SHP77 treated with DMSO at 0.1 percent for 48 hours (cell line): ENCODE data around the gene TUBG1.
A peak's percentile ranks its signal among the peaks of the same experiment; 100 is the strongest.

Experiments used
- DNase-seq: peaks from one replicate; lab custom pipeline; 2025; lab: John Stamatoyannopoulos, UW

Gene TUBG1

GRCh38 chr17:42609182-42609813 lies at the start of gene TUBG1, which contains the start of gene RETREG3:
Gene TUBG1 (plus strand): TSS chr17:42609683. CDS start chr17:42609738, 55 bp downstream.
Gene RETREG3 (minus strand): TSS chr17:42609374. CDS start chr17:42609324, 50 bp downstream.
- peak; percentile 99 for DNase-seq

DNA sequence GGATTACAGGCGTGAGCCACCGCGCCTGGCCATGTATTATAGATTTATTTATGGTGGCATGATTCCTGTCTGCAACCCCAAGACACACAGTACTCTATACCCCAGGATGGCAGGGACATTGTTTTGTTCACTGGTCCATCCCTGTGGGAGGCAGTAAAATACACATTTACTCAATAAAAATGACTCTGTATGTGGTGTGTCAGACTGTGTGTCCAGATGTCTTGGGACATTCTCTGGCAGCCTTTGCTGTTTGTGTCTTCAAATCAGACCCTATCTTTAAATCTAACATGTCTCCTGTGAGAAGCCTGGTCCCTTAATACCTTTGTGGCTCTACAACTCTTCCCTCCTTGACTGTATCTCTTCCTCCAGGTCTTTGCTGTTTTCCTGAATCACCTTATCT lies 49.2 kb upstream of the TUBG1 start:
- no peak for DNase-seq

GRCh38 chr17:42561897-42562387 lies 47.5 kb upstream of the TUBG1 start, which contains the start of gene COASY:
Gene COASY (plus strand): TSS chr17:42562148. CDS start chr17:42562623, 475 bp downstream.
- peak; percentile 87 for DNase-seq

- DNase-seq: no peak
These were observed 46.9 kb upstream of the TUBG1 start for GRCh38 chr17:42562388-42563142.

DNA sequence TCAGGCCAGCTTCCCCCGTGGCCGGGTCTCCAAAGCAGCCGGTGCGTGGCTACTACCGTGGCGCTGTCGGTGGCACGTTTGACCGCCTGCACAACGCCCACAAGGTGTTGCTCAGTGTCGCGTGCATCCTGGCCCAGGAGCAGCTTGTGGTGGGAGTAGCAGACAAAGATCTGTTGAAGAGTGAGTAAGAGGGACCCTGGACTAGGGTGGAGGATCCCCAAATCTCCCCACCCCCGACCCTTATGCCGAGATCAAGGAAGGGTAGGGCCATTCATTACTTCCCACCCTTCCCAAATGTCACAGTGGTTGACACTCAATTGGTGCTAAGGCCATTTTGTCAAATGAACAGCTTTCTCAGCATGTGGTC lies 46.4 kb upstream of the TUBG1 start:
- no peak for DNase-seq

DNA sequence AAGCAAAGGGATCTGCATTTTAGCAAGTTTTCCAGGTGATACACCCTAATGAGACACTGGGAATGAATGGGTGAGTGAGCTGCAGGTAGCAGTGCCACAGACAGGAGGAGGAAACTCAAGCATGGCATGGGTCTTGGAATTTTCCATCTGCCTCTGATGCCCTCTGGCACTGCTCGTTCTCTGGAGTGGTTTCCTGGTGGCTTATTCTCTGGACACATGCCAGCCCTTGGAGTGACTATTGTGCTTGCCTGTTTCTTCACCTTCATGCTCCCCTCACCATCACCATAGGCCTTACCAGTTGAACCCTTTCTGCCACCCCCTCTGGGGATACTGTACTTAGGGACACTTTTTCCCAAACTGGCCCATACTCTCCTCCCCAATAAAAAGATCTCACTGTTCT lies 45.9 kb upstream of the TUBG1 start:
- DNase-seq: no peak

GRCh38 chr17:42563950-42564349 lies 45.5 kb upstream of the TUBG1 start:
- no peak for DNase-seq

- DNase-seq: no peak
These were observed 44.5 kb upstream of the TUBG1 start for GRCh38 chr17:42564815-42565522.

DNA sequence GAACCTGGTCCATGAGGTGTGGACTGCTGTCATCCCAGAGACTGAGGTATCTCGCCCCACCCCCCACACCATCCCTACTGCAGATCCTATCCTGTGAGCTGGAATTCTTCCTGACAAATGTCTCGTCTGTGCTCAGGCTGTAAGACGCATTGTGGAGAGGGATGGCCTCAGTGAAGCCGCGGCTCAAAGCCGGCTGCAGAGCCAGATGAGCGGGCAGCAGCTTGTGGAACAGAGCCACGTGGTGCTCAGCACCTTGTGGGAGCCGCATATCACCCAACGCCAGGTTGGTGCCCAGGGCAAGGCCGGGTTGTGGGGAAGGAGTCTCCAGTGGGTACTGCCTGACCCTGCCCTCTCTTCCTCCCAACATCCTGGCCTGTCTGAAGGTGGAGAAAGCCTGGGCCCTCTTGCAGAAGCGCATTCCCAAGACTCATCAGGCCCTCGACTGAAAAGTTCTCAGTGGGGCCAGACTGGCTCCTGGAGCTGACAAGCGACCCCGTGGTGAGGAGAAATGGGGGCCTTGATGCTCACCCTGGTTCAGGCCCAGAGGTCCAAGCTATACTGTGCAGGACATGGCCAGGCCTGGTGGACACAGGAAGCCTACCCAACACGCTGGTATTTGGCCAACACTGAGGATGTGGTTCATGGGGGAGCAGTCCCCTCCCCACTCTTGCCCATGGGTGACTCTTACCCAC lies 43.8 kb upstream of the TUBG1 start:
- no peak for DNase-seq

- DNase-seq: no peak
These were observed 43.1 kb upstream of the TUBG1 start for GRCh38 chr17:42566215-42566882.

GRCh38 chr17:42566883-42567573 lies 42.5 kb upstream of the TUBG1 start, which contains the start of gene MLX:
Gene MLX (plus strand): TSS chr17:42567100. CDS start chr17:42567125, 25 bp downstream.
- DNase-seq: peak; percentile 85

DNA sequence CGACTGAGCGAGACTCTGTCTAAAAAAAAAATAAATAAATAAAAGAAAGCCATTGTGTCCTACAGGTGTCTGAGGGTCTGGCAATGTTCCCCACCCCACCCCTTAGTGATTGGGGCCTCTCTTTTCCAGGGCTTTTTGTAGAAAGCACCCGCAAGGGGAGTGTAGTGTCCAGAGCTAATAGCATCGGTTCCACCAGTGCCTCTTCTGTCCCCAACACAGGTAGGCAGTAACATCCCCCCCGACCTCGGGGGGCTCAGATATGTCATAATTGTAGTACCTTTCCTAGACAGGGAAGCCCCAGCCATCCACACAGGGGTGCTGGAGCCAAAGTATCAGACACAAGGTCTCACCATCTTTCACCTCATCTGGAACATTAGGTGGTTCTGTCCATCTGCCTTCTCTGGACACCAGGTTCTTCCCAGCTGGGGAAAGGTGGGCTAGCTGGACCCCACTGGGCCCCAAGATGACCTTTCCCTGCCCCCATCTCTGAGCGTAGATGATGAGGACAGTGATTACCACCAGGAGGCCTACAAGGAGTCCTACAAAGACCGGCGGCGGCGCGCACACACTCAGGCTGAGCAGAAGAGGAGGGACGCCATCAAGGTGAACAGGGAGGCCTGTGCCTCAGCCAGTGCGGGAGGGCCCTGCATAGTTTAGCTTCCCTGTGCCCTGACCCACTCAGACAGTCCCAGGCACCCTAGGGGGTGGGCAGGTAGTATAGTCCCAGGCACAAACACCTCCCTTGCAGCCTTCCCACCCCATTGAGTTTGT lies 41.0 kb upstream of the TUBG1 start:
- DNase-seq: no peak

DNA sequence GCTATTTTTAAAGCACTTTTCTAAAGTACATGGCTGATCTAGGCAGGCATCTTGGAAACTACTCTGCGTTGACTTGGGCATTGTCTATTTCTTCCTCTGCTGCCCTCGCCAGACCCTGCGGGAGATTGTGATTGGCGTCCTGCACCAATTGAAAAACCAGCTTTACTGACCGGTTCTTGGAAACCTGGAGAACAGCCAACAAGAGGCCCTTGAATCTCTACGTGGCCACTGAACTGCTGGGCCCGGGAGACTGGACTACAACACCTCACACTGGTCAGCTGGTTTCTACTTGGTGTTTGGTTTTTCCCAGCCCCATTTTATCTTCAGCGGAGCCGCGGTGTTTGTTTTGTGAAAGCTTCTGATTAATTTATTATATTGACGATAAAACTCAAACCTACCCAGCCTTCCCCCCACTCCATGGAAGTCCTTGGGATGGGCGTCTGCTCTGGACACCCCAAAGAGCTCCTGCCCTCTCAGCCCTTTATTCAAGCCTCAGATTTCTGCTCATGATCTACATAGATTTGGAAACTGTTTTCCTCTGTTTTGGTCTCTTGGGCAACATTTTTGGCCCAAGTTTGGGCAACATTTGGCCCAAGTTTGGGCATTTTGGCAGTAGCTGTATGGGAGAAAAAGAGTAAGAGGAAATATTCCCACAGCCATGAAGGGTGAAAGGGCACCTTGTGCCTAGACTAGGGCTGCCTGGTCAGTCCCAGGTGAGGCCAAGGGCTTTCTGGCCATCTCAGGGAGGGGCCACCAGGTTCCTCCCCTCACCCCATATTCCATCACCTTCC lies 37.9 kb upstream of the TUBG1 start:
- no peak for DNase-seq

DNA sequence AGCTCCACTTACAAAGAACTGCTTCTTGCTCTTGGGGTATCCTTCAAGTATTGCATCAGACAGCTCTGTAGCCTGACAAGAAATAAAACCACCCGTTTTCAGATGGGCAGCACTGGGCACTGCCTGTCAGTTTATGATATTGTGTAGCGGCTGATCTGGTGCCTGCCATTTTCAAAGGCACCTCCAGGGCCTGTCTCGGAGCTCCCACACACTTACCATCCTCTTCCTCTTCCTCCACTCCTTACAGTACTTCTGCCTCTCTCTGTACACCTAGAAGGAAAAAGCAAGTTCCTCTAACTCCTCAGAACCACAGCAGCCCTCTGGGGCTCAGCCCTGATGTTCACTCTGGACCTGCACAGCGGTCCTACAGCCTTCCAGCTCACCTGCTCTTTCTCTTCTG lies 36.4 kb upstream of the TUBG1 start:
- DNase-seq: no peak

DNA sequence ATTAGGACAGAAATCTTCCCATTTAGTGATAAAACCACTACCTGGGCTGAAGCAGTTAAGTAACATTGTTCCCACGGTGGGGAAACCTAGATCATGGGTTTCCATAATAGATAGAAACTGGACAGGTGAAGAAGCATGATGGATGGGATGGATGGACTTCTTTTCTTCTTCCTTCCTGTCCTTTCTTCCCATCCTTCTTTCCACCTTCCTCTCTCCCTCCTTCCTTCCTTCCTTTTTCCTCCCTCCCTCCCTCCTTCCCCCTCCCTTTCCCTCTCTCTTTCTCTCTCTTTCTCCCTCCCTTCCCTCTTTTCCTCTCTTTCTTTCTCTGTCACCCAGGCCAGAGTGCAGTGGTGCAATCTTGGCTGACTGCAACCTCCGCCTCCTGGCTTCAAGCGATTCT lies 35.0 kb upstream of the TUBG1 start:
- no peak for DNase-seq

GRCh38 chr17:42577140-42577531 lies 32.3 kb upstream of the TUBG1 start:
- no peak for DNase-seq

- DNase-seq: peak; percentile 92
These were observed 31.8 kb upstream of the TUBG1 start, which contains the start of gene PSMC3IP for GRCh38 chr17:42577532-42578281. Gene PSMC3IP (minus strand): TSS chr17:42577729. CDS start chr17:42577686, 43 bp downstream.

DNA sequence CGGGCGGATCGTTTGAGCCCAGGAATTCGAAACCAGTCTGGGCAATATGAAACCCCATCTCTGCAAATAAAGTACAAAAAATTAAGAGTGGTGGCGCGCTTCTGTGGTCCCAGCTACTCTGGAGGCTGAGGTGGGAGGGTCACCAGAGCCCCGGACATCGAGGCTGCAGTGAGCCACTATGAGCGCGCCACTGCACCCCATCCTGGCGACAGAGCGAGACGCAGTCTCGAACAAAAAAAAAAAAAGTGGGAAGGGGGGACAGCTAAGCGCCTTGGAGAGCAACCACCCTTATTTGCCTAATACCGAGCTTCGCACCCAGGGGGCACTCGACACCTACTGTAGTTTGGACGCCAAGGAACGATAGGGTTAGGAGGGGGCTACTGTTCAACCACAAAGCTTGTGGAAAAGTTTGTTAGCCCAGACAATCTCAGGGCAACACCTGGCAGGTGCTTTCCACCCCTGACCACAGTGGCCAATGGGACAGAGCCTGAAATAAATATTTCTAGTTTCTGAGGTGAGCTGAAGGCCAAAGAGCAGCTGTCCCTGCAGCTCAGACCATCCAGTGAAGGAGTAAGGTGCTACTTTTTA lies 31.1 kb upstream of the TUBG1 start:
- peak; percentile 40 for DNase-seq
